Esophagus muscularis mucosa (tissue), 4 donors: ENCODE data around the gene GTSE1.

Source experiments
- EP300 ChIP-seq: sonication (generic); formaldehyde crosslinking; IDR thresholded peaks from one replicate; pipeline ENCODE4 v1.6.1; 2017; ENCODE audit warnings: antibody characterized with exemption
- POLR2A ChIP-seq: fragments of 450-650 bp; IDR thresholded peaks from one replicate; pipeline ENCODE4 v1.6.1; 2017; ENCODE audit warnings: antibody characterized with exemption, moderate library complexity, mild to moderate bottlenecking, low read depth
- POLR2AphosphoS5 ChIP-seq, 2 donors: sonication (generic); formaldehyde crosslinking; IDR thresholded peaks; one replicate each; pipeline ENCODE4 v1.6.1; 2017; ENCODE audit warnings: antibody characterized with exemption in 2 of 2
- TF ChIP-seq, protein P1 (sequence below), 3 experiments: fragments of 200-600 bp in 2 of 3; fragments of 450-650 bp in 1 of 3; sonication (generic) in 2 of 3; IDR thresholded peaks; one replicate each; pipeline ENCODE4 v1.5.1; 2017 to 2019; ENCODE audit warnings: antibody characterized with exemption in 3 of 3, mild to moderate bottlenecking in 2 of 3, moderate library complexity in 1 of 3

DNA sequence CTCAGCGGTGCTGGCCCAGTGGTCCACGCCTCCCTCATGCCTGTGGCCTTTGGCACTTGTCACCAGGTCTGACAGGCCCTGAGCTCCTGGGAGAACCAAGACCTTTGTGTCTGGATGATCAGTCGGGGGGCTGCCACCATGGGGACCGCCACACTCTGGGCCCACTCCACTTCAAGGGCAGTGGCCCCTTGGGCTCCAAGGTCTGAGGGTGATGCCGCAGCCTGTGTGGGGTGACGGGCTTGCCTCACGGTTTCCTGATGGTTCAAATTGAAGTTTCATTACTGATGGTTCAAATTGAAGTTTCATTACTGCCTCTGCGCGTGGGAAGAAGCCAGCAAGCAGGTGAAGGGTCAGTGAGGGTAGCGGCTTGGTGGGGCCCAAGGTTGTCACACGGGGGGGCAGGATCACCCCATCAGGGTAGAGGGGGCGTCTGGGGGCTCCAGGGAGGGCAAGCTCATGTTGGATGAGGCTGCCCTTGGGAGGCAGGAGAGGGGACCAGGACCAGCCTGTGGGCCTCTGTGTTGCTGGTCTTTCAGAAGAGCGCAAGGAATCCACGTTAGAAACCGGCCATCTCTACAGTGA, 66.4 kb downstream of the GTSE1 start:
- TF ChIP-seq POLR2A, result no peak
- no peak for TF ChIP-seq POLR2AphosphoS5 (IDR thresholded peaks at IDR 0.05)
- TF ChIP-seq, protein P1, sequence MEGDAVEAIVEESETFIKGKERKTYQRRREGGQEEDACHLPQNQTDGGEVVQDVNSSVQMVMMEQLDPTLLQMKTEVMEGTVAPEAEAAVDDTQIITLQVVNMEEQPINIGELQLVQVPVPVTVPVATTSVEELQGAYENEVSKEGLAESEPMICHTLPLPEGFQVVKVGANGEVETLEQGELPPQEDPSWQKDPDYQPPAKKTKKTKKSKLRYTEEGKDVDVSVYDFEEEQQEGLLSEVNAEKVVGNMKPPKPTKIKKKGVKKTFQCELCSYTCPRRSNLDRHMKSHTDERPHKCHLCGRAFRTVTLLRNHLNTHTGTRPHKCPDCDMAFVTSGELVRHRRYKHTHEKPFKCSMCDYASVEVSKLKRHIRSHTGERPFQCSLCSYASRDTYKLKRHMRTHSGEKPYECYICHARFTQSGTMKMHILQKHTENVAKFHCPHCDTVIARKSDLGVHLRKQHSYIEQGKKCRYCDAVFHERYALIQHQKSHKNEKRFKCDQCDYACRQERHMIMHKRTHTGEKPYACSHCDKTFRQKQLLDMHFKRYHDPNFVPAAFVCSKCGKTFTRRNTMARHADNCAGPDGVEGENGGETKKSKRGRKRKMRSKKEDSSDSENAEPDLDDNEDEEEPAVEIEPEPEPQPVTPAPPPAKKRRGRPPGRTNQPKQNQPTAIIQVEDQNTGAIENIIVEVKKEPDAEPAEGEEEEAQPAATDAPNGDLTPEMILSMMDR (IDR thresholded peaks at IDR 0.05), result no peak
- TF ChIP-seq EP300, result no peak
